ENCODE measurements around the gene DOCK9. TPM values are rescaled to one million over a fixed set of nuclear protein-coding genes. Genes with fewer than 3 reads are reported as not detected.

The DOCK9 gene
- polyA plus RNA-seq, 3 donors, result 0.01 TPM; not detected in 2

- H3K4me3 Mint-ChIP-seq, result no peak overlapping the region
- no peak for TF ChIP-seq CTCF (IDR thresholded peaks at IDR 0.05)
- H3K36me3 Mint-ChIP-seq, result no peaks in the 10 kb centered on the region
- H2AFZ ChIP-seq (ENCODE audit: insufficient read depth, low read depth, low read length, poor library complexity, severe bottlenecking), result no peak overlapping the region
- no peak overlapping the region for H3K4me2 ChIP-seq (replicated peaks; ENCODE audit: extremely low read depth, low read length, poor library complexity, severe bottlenecking)
- H3K79me2 ChIP-seq (ENCODE audit: insufficient read depth, low read length), result no peaks in the 10 kb centered on the region
- H3K27me3 Mint-ChIP-seq (ENCODE audit: low read depth in 3 of 3), result peaks cover 2 to 10% (median 8%) of the 10 kb centered on the region in 3 donors
- H3K9ac ChIP-seq (ENCODE audit: insufficient read depth, low read length, poor library complexity, severe bottlenecking), result no peak overlapping the region
- H3K4me3 ChIP-seq (replicated peaks in 1 of 3; ENCODE audit: low read depth in 2 of 3, low read length in 3 of 3), result no peak overlapping the region
- 76% methylated on average over 2 of the region's 6 CpGs for WGBS (ENCODE audit: insufficient coverage)
- intact Hi-C loops (cut with micrococcal nuclease), result no loop called here
- peaks cover 0 to 9% of the 10 kb centered on the region in 2 donors for H3K9me3 ChIP-seq (replicated peaks in 1 of 2; ENCODE audit: control insufficient read depth in 1 of 2, insufficient read depth in 1 of 2, low read length in 2 of 2)
- no peaks in the 10 kb centered on the region for H4K20me1 ChIP-seq (ENCODE audit: insufficient read depth, low read length)
- no peak for DNase-seq
- H3K27ac Mint-ChIP-seq, result peak overlapping the region in 1 of 7 donors; percentile 46
- no peaks in the 10 kb centered on the region for H3K27me3 ChIP-seq (ENCODE audit: control insufficient read depth in 2 of 2, insufficient read depth in 2 of 2, low read length in 2 of 2)
- H3K36me3 ChIP-seq (replicated peaks in 1 of 2; ENCODE audit: control insufficient read depth in 1 of 2, insufficient read depth in 2 of 2, low read length in 2 of 2), result no peaks in the 10 kb centered on the region
- peaks cover 3% of the 10 kb centered on the region for H3K4me1 Mint-ChIP-seq
- no peaks in the 10 kb centered on the region for H3K4me1 ChIP-seq (ENCODE audit: control insufficient read depth in 1 of 2, insufficient read depth in 2 of 2, low read length in 2 of 2)
- H3K27ac ChIP-seq (ENCODE audit: low read depth in 1 of 2, low read length in 2 of 2), result no peak overlapping the region
- H3K9me3 Mint-ChIP-seq, result peaks cover 3 to 12% (median 8%) of the 10 kb centered on the region in 7 donors
Measured at GRCh38 chr13:98937911-98938381, 39.9 kb downstream of the DOCK9 start.

- no peak overlapping the region for H3K27ac ChIP-seq (ENCODE audit: low read depth in 1 of 2, low read length in 2 of 2)
- peaks cover 0 to 3% of the 10 kb centered on the region in 2 donors for H3K4me1 ChIP-seq (ENCODE audit: control insufficient read depth in 1 of 2, insufficient read depth in 2 of 2, low read length in 2 of 2)
- no peak for DNase-seq
- H2AFZ ChIP-seq (ENCODE audit: insufficient read depth, low read depth, low read length, poor library complexity, severe bottlenecking), result no peak overlapping the region
- no peak for TF ChIP-seq CTCF (IDR thresholded peaks at IDR 0.05)
- H3K27ac Mint-ChIP-seq, result no peak overlapping the region
- no peaks in the 10 kb centered on the region for H4K20me1 ChIP-seq (ENCODE audit: insufficient read depth, low read length)
- no peaks in the 10 kb centered on the region for H3K79me2 ChIP-seq (ENCODE audit: insufficient read depth, low read length)
- H3K27me3 ChIP-seq (ENCODE audit: control insufficient read depth in 2 of 2, insufficient read depth in 2 of 2, low read length in 2 of 2), result no peaks in the 10 kb centered on the region
- WGBS (ENCODE audit: insufficient coverage), result no CpG with 5 or more reads among the region's 3 CpGs
- H3K27me3 Mint-ChIP-seq (ENCODE audit: low read depth in 3 of 3), result peaks cover 7 to 8% (median 8%) of the 10 kb centered on the region in 3 donors
- no peaks in the 10 kb centered on the region for H3K36me3 Mint-ChIP-seq
- intact Hi-C loops (cut with micrococcal nuclease), result no loop called here
- no peak overlapping the region for H3K9ac ChIP-seq (ENCODE audit: insufficient read depth, low read length, poor library complexity, severe bottlenecking)
- H3K4me3 Mint-ChIP-seq, result no peak overlapping the region
- no peak overlapping the region for H3K4me3 ChIP-seq (replicated peaks in 1 of 3; ENCODE audit: low read depth in 2 of 3, low read length in 3 of 3)
- no peaks in the 10 kb centered on the region for H3K36me3 ChIP-seq (replicated peaks in 1 of 2; ENCODE audit: control insufficient read depth in 1 of 2, insufficient read depth in 2 of 2, low read length in 2 of 2)
- no peak overlapping the region for H3K4me2 ChIP-seq (replicated peaks; ENCODE audit: extremely low read depth, low read length, poor library complexity, severe bottlenecking)
- H3K9me3 ChIP-seq (replicated peaks in 1 of 2; ENCODE audit: control insufficient read depth in 1 of 2, insufficient read depth in 1 of 2, low read length in 2 of 2), result peaks cover 0 to 9% of the 10 kb centered on the region in 2 donors
- peaks cover 5% of the 10 kb centered on the region for H3K4me1 Mint-ChIP-seq
- peaks cover 3 to 16% (median 10%) of the 10 kb centered on the region in 7 donors for H3K9me3 Mint-ChIP-seq
Measured at GRCh38 chr13:98934243-98934642, 43.6 kb downstream of the DOCK9 start.

Data from CD14-positive monocyte (primary cell).